ENCODE results near the gene WDR44. TPM values are rescaled to one million over a fixed set of nuclear protein-coding genes. Genes with fewer than 3 reads are reported as not detected.
A peak's percentile ranks its signal among the peaks of the same experiment; 100 is the strongest.

WDR44 gene
- total RNA-seq, 1 donor from 2014 or later, result 22.1 TPM

DNA sequence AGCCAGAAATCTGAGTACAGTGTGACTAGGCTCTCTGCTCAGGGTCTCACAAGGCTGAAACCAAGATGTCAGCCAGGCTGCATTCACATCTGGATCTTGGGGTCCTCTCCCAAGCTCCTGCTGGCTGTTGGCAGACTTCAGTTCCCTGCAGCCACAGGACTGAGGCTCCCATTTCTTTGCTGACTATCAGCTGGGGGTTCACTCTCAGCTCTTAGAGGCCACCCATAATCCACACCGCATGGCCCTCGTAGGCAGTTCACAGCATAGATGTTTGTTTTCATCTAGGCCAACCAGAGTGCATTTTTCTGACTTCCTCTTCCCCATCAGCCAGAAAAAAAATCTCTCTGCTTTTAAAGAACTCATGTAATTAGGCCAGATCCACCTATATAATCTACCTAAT, 8.2 kb upstream of the WDR44 start:
- H3K4me1 ChIP-seq, result no peaks in the 10 kb centered on the region
- no peak overlapping the region for H3K27ac ChIP-seq
- intact Hi-C loops (cut with DNase I), result no loop called here
- no peak overlapping the region for H3K4me3 ChIP-seq
- DNase-seq (ENCODE audit: extremely low spot score in 2 of 2), result no peak
- no peaks in the 10 kb centered on the region for H3K36me3 ChIP-seq
- TF ChIP-seq POLR2AphosphoS5 (IDR thresholded peaks at IDR 0.05; ENCODE audit: insufficient read depth in 1 of 2, low read depth in 1 of 2) (no peak), POLR2A (IDR thresholded peaks at IDR 0.05) (no peak)
- TF ChIP-seq, protein P1, sequence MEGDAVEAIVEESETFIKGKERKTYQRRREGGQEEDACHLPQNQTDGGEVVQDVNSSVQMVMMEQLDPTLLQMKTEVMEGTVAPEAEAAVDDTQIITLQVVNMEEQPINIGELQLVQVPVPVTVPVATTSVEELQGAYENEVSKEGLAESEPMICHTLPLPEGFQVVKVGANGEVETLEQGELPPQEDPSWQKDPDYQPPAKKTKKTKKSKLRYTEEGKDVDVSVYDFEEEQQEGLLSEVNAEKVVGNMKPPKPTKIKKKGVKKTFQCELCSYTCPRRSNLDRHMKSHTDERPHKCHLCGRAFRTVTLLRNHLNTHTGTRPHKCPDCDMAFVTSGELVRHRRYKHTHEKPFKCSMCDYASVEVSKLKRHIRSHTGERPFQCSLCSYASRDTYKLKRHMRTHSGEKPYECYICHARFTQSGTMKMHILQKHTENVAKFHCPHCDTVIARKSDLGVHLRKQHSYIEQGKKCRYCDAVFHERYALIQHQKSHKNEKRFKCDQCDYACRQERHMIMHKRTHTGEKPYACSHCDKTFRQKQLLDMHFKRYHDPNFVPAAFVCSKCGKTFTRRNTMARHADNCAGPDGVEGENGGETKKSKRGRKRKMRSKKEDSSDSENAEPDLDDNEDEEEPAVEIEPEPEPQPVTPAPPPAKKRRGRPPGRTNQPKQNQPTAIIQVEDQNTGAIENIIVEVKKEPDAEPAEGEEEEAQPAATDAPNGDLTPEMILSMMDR (IDR thresholded peaks at IDR 0.05), result no peak
- H3K9me3 ChIP-seq, result no peaks in the 10 kb centered on the region
- no peaks in the 10 kb centered on the region for H3K27me3 ChIP-seq

DNA sequence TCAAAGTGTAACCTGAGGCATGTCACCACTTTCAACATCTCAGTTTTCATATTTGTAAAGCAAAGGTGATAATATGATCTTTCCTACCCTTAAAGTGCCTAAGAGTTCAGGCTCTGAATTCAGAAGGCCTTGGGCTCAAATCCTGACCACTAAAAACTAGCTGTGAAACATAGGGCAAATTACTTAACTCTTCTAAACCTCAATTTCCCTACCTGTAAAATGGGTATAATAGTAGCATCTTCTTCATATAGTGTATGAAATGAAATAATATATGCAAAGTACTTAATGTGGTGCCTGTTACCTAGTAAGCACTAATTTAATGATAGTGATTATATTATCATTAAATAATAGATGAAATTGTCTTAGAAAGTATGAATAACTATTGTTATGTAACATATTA, 7.0 kb upstream of the WDR44 start:
- no peak for DNase-seq (ENCODE audit: extremely low spot score in 2 of 2)
- TF ChIP-seq POLR2AphosphoS5 (IDR thresholded peaks at IDR 0.05; ENCODE audit: insufficient read depth in 1 of 2, low read depth in 1 of 2), result no peak
- no peak for TF ChIP-seq POLR2A (IDR thresholded peaks at IDR 0.05)
- TF ChIP-seq, protein P1 (IDR thresholded peaks at IDR 0.05), result no peak
- no peaks in the 10 kb centered on the region for H3K9me3 ChIP-seq
- H3K27ac ChIP-seq, result no peak overlapping the region
- H3K36me3 ChIP-seq, result no peaks in the 10 kb centered on the region
- H3K4me1 ChIP-seq, result no peaks in the 10 kb centered on the region
- H3K4me3 ChIP-seq, result no peak overlapping the region
- H3K27me3 ChIP-seq, result no peaks in the 10 kb centered on the region
- intact Hi-C loops (cut with DNase I), result no loop called here

DNA sequence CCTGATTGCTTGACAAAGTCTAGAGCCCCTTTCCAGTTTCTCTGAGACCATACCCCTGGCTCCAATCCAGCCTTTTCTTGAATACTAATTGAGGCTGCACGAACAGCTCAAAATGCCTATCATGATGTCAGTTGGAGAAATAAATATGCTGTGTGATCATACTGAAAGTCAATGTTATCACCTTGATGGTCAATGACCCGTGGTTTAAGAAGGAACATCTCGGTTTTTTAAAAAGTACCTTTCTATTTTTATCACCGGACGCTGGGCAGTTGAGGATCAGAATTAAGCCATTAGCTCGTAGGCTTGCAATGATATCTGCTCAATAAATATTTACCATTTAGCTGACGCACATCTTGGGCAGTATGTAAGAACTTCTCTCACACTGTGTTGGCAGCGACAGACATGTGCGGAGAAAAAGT, 852 bp upstream of the WDR44 start:
- intact Hi-C loops (cut with DNase I), result no loop called here
- TF ChIP-seq POLR2A (IDR thresholded peaks at IDR 0.05) (no peak), POLR2AphosphoS5 (IDR thresholded peaks at IDR 0.05; ENCODE audit: insufficient read depth in 1 of 2, low read depth in 1 of 2) (no peak)
- TF ChIP-seq, protein P1 (IDR thresholded peaks at IDR 0.05), result no peak
- H3K36me3 ChIP-seq, result no peaks in the 10 kb centered on the region
- H3K27me3 ChIP-seq, result no peaks in the 10 kb centered on the region
- H3K27ac ChIP-seq, result peak overlapping the region; percentile 82
- peaks cover 10% of the 10 kb centered on the region for H3K4me1 ChIP-seq
- H3K4me3 ChIP-seq, result peak overlapping the region; percentile 44 to 64
- no peaks in the 10 kb centered on the region for H3K9me3 ChIP-seq
- no peak for DNase-seq (ENCODE audit: extremely low spot score in 2 of 2)

DNA sequence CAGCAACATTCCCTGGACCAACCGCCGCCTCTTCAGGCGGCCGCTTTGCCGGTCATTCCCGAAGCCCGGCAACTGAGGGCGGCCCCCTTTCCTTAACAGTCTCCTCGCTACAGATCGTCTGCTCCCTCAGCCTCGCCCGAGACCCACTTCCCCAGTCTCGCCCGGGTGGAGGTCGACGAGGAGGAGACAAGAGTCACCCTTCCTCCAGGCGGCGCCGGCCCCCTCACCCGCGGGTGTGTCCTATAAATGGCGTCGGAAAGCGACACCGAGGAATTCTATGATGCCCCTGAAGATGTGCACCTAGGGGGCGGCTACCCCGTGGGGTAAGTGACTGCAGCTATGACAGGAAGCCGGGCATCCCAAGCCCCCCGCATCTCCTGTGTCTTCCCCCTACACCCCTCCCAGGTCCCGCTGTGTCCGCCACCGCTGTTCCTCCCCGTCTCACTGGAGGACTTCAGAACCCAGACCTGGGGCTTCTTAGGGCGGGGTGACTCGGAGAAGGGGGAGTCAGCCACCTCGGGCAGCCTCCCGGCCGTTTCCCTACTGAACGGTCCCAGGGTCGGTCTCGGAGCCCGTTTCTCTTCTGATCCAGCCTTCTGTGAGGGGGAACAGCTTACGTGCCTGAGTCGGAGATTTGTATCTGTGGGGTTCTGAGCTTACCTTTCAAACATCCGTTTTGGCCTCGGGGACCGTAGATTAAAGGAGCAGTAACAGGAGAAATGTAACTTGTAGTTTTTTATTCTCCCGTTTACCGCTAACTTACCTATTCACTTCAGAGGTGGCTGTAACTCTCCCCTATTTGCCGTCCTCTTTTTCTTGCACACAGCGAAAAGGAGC, 570 bp downstream of the WDR44 start:
- TF ChIP-seq POLR2AphosphoS5 (IDR thresholded peaks at IDR 0.05; ENCODE audit: insufficient read depth in 1 of 2, low read depth in 1 of 2) (no peak), POLR2A (IDR thresholded peaks at IDR 0.05) (no peak)
- TF ChIP-seq, protein P1 (IDR thresholded peaks at IDR 0.05), result no peak
- Histone ChIP-seq H3K27ac (peak overlapping the region; percentile 89), H3K4me3 (peak overlapping the region; percentile 63 to 64), H3K9me3 (no peaks in the 10 kb centered on the region), H3K4me1 (peaks cover 10% of the 10 kb centered on the region), H3K36me3 (no peaks in the 10 kb centered on the region), H3K27me3 (no peaks in the 10 kb centered on the region)
- intact Hi-C loops (cut with DNase I), result no loop called here
- DNase-seq (ENCODE audit: extremely low spot score in 2 of 2), result no peak

DNA sequence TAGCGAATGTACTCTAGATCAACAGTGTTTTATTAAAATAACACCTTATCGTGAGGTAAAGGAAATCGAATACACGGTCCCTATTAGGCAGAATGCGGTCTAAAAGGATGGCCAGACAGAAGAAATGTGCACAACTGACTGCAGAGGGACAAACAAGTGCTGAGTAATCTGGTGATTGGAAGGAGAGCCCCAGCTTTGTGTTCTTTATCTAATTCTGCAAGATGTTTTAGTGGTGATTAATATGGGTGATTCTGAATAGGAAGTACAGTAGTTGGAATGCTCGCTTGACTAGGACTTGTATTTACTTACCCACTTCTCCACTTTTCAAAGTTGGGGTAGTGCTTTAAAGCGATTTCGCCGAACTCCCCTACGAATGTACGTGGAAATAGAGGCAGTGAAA, 1.2 kb downstream of the WDR44 start:
- Histone ChIP-seq H3K36me3 (no peaks in the 10 kb centered on the region), H3K4me1 (peaks cover 10% of the 10 kb centered on the region), H3K9me3 (no peaks in the 10 kb centered on the region), H3K27ac (peak overlapping the region; percentile 89), H3K27me3 (no peaks in the 10 kb centered on the region), H3K4me3 (peak overlapping the region; percentile 63 to 64)
- intact Hi-C loops (cut with DNase I), result no loop called here
- TF ChIP-seq POLR2A (IDR thresholded peaks at IDR 0.05) (no peak), POLR2AphosphoS5 (IDR thresholded peaks at IDR 0.05; ENCODE audit: insufficient read depth in 1 of 2, low read depth in 1 of 2) (no peak)
- TF ChIP-seq, protein P1 (IDR thresholded peaks at IDR 0.05), result no peak
- no peak for DNase-seq (ENCODE audit: extremely low spot score in 2 of 2)

All from vagina (tissue), 2 donors.